Measurements from ENCODE around the gene MMD2. TPM values are rescaled to one million over a fixed set of nuclear protein-coding genes. Genes with fewer than 3 reads are reported as not detected.

MMD2 gene
- total RNA-seq, 5 donors from 2014 or later (not counting 1 experiment from before 2014, with no cell fraction given): not detected

DNA sequence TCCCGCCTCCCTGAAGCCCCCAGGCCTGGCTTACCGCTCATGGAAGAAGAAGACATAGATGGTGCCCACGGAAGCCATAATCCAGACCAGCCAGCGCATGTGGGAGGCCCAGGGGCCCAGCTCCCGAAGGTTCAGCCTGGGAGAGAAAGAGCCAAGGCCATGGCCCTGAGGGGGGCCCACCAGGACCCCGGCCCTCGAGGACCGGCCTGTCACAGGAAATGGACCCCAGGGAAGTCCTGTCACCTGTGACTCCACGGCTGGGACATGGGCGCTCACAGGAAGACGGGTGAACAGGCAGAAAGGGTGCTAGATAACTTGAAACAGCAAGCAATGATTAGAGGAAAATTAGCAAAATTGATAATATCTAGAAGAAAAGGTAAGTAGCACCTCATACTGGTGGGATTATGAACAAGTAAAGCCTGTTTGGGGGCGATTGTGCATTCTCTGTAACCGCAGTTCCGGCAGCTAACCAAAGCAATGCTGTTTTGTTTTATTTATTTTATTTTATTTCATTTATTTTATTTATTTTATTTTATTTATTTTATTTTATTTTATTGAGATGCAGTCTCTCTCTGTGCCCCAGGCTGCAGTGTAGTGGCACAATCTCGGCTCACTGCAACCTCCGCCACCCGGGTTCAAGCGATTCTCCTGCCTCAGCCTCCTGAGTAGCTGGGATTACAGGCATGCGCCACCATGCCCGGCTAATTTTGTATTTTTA is 47.7 kb downstream of the MMD2 start:
- H3K4me3 ChIP-seq (ENCODE audit: control insufficient read depth in 1 of 2, extremely low read depth in 1 of 2, low read length in 1 of 2): no peak overlapping the region
- H3K9me3 ChIP-seq: no peaks in the 10 kb centered on the region
- no peak overlapping the region for H3K27ac ChIP-seq (ENCODE audit: low read length)
- DNase-seq: no peak
- no peaks in the 10 kb centered on the region for H3K4me1 ChIP-seq (ENCODE audit: control insufficient read depth in 1 of 2, extremely low read depth in 1 of 2, insufficient read depth in 2 of 2, low read length in 2 of 2)
- peaks cover 0 to 3% of the 10 kb centered on the region in 2 donors for H3K27me3 Mint-ChIP-seq
- CTCF ChIA-PET: no interaction called here
- 77% methylated on average over 9 of the region's 20 CpGs for WGBS (ENCODE audit: insufficient coverage)
- no peaks in the 10 kb centered on the region for H3K4me1 Mint-ChIP-seq
- no peaks in the 10 kb centered on the region for H3K36me3 ChIP-seq (ENCODE audit: control insufficient read depth in 2 of 2, extremely low read depth in 1 of 2, insufficient read depth in 1 of 2, low read length in 1 of 2)
- no peak overlapping the region for H3K4me3 Mint-ChIP-seq
- ATAC-seq (replicated peaks in 1 of 4): no peak
- H3K27ac Mint-ChIP-seq: no peak overlapping the region
- peaks cover 0 to 25% of the 10 kb centered on the region in 2 experiments for H3K27me3 ChIP-seq (replicated peaks in 1 of 2; ENCODE audit: control insufficient read depth in 2 of 2, extremely low read depth in 1 of 2, insufficient read depth in 2 of 2, low read length in 1 of 2)
- H3K36me3 Mint-ChIP-seq: no peaks in the 10 kb centered on the region
- H3K9me3 Mint-ChIP-seq: no peaks in the 10 kb centered on the region
- POLR2A ChIA-PET: no interaction called here

DNA sequence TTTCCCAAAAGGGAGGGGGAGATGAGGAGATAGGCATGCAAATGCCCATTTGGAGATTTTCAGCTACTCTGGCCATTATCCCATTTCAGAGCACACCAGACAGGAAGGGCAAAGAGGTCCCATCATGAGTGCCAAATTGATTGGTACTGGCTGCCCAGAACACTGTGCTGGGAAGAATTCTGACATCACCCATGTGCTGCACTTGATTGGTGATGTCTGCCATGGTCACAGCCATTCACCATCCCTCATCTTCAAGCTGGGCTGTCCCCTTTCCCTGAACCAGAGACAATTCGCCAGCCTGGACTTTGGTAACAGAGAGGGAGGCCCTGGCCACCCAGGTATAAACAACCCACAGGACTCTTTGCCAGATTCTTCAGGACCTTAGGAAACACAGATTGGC is 52.3 kb downstream of the MMD2 start:
- ATAC-seq (replicated peaks in 1 of 4): no peak
- WGBS (ENCODE audit: insufficient coverage): 100% methylated on average over 1 of the region's 1 CpG
- Histone ChIP-seq H3K4me3 (ENCODE audit: control insufficient read depth in 1 of 2, extremely low read depth in 1 of 2, low read length in 1 of 2) (no peak overlapping the region), H3K4me1 (ENCODE audit: control insufficient read depth in 1 of 2, extremely low read depth in 1 of 2, insufficient read depth in 2 of 2, low read length in 2 of 2) (no peaks in the 10 kb centered on the region), H3K27ac (ENCODE audit: low read length) (no peak overlapping the region), H3K9me3 (no peaks in the 10 kb centered on the region), H3K36me3 (ENCODE audit: control insufficient read depth in 2 of 2, extremely low read depth in 1 of 2, insufficient read depth in 1 of 2, low read length in 1 of 2) (no peaks in the 10 kb centered on the region), H3K27me3 (replicated peaks in 1 of 2; ENCODE audit: control insufficient read depth in 2 of 2, extremely low read depth in 1 of 2, insufficient read depth in 2 of 2, low read length in 1 of 2) (peaks cover 0 to 39% of the 10 kb centered on the region in 2 experiments)
- Mint-ChIP-seq H3K9me3 (no peaks in the 10 kb centered on the region), H3K4me3 (no peak overlapping the region), H3K36me3 (no peaks in the 10 kb centered on the region), H3K4me1 (no peaks in the 10 kb centered on the region), H3K27me3 (peaks cover 8 to 11% of the 10 kb centered on the region in 2 donors), H3K27ac (no peak overlapping the region)
- POLR2A ChIA-PET: no interaction called here
- no peak for DNase-seq
- CTCF ChIA-PET: no interaction called here

DNA sequence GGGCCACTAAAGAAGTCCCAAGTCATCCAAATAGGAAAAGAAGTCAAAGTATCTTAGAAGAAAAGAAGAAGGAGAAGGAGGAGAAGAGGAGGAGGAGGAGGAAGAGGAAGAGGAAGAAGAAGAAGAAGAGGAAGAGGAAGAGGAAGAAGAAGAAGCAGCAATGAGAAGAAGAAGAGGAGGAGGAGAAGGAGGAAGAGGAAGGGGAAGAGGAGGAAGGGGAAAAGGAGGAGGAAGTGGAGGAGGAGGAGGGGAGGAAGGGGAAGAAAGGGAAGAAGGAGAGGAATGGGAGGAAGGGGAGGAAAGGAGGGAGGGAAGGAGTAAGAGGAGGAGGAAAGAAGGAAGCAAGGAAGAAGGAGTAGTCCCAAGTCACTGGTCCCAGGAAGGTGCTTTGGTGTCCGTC is 53.8 kb downstream of the MMD2 start:
- POLR2A ChIA-PET: no interaction called here
- no peak for DNase-seq
- CTCF ChIA-PET: no interaction called here
- H3K4me1 Mint-ChIP-seq: no peaks in the 10 kb centered on the region
- peaks cover 8 to 9% of the 10 kb centered on the region in 2 donors for H3K27me3 Mint-ChIP-seq
- peaks cover 0 to 40% of the 10 kb centered on the region in 2 experiments for H3K27me3 ChIP-seq (replicated peaks in 1 of 2; ENCODE audit: control insufficient read depth in 2 of 2, extremely low read depth in 1 of 2, insufficient read depth in 2 of 2, low read length in 1 of 2)
- H3K9me3 ChIP-seq: no peaks in the 10 kb centered on the region
- no peak overlapping the region for H3K4me3 Mint-ChIP-seq
- no peak for ATAC-seq (replicated peaks in 1 of 4)
- no peak overlapping the region for H3K27ac ChIP-seq (ENCODE audit: low read length)
- H3K36me3 ChIP-seq (ENCODE audit: control insufficient read depth in 2 of 2, extremely low read depth in 1 of 2, insufficient read depth in 1 of 2, low read length in 1 of 2): no peaks in the 10 kb centered on the region
- no peaks in the 10 kb centered on the region for H3K36me3 Mint-ChIP-seq
- no peaks in the 10 kb centered on the region for H3K9me3 Mint-ChIP-seq
- H3K4me3 ChIP-seq (ENCODE audit: control insufficient read depth in 1 of 2, extremely low read depth in 1 of 2, low read length in 1 of 2): no peak overlapping the region
- no peak overlapping the region for H3K27ac Mint-ChIP-seq
- WGBS (ENCODE audit: insufficient coverage): 100% methylated on average over 1 of the region's 1 CpG
- H3K4me1 ChIP-seq (ENCODE audit: control insufficient read depth in 1 of 2, extremely low read depth in 1 of 2, insufficient read depth in 2 of 2, low read length in 2 of 2): no peaks in the 10 kb centered on the region

DNA sequence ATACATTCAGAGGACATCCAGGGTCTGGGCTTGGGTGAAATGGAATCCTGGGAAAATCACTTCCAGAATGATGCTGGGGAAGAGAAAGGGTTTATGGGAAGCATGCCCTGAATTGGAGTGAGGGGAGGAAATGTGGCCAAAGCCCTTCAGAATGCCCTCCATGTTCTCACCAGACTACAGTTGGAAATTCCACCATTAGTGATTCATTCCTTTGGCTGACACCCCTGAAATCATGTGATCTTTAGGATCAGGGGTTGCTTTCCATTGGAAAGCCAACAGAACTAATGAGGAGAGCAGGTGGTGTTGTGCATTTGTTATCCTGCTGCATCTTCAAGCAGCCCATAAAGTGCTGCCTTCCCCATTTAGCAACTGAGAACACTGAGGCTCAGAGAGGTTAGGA is 54.6 kb downstream of the MMD2 start:
- Mint-ChIP-seq H3K27me3 (peaks cover 8 to 11% of the 10 kb centered on the region in 2 donors), H3K4me1 (no peaks in the 10 kb centered on the region), H3K4me3 (no peak overlapping the region), H3K9me3 (no peaks in the 10 kb centered on the region), H3K27ac (no peak overlapping the region), H3K36me3 (no peaks in the 10 kb centered on the region)
- ATAC-seq (replicated peaks in 1 of 4) (no peak), DNase-seq (no peak)
- peaks cover 0 to 32% of the 10 kb centered on the region in 2 experiments for H3K27me3 ChIP-seq (replicated peaks in 1 of 2; ENCODE audit: control insufficient read depth in 2 of 2, extremely low read depth in 1 of 2, insufficient read depth in 2 of 2, low read length in 1 of 2)
- H3K4me1 ChIP-seq (ENCODE audit: control insufficient read depth in 1 of 2, extremely low read depth in 1 of 2, insufficient read depth in 2 of 2, low read length in 2 of 2): no peaks in the 10 kb centered on the region
- no peaks in the 10 kb centered on the region for H3K36me3 ChIP-seq (ENCODE audit: control insufficient read depth in 2 of 2, extremely low read depth in 1 of 2, insufficient read depth in 1 of 2, low read length in 1 of 2)
- H3K9me3 ChIP-seq: no peaks in the 10 kb centered on the region
- ChIA-PET CTCF (no interaction called here), POLR2A (no interaction called here)
- H3K27ac ChIP-seq (ENCODE audit: low read length): no peak overlapping the region
- H3K4me3 ChIP-seq (ENCODE audit: control insufficient read depth in 1 of 2, extremely low read depth in 1 of 2, low read length in 1 of 2): no peak overlapping the region

DNA sequence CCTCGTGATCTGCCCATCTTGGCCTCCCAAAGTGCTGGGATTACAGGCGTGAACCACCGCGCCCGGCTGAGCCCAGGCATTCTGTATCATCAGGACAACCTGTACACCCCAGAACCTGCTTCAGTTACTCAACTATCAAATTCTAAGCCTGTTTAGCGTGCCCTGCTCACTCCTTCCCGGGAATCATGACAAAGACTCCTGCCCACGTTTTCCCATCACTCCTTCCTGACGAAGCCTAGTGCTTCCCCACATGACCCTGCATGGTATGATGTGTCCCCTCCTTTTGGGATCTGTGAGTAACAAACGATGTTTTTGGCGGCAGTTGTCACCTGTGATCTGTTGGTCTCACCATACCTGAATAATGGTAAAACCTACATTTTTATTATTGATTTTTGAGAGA is 63.2 kb downstream of the MMD2 start:
- WGBS (ENCODE audit: insufficient coverage): 87% methylated on average over 10 of the region's 11 CpGs
- DNase-seq: no peak
- ChIA-PET POLR2A (no interaction called here), CTCF (no interaction called here)
- Mint-ChIP-seq H3K9me3 (peaks cover 0 to 7% (median 4%) of the 10 kb centered on the region in 3 donors), H3K36me3 (no peaks in the 10 kb centered on the region), H3K27me3 (peaks cover 3 to 5% of the 10 kb centered on the region in 2 donors), H3K27ac (no peak overlapping the region), H3K4me1 (no peaks in the 10 kb centered on the region), H3K4me3 (no peak overlapping the region)
- Histone ChIP-seq H3K4me1 (ENCODE audit: control insufficient read depth in 1 of 2, extremely low read depth in 1 of 2, insufficient read depth in 2 of 2, low read length in 2 of 2) (no peaks in the 10 kb centered on the region), H3K9me3 (no peaks in the 10 kb centered on the region), H3K27ac (ENCODE audit: low read length) (no peak overlapping the region), H3K4me3 (ENCODE audit: control insufficient read depth in 1 of 2, extremely low read depth in 1 of 2, low read length in 1 of 2) (no peak overlapping the region), H3K27me3 (replicated peaks in 1 of 2; ENCODE audit: control insufficient read depth in 2 of 2, extremely low read depth in 1 of 2, insufficient read depth in 2 of 2, low read length in 1 of 2) (peaks cover 0 to 14% of the 10 kb centered on the region in 2 experiments), H3K36me3 (ENCODE audit: control insufficient read depth in 2 of 2, extremely low read depth in 1 of 2, insufficient read depth in 1 of 2, low read length in 1 of 2) (no peaks in the 10 kb centered on the region)
- no peak for ATAC-seq (replicated peaks in 1 of 4)

DNA sequence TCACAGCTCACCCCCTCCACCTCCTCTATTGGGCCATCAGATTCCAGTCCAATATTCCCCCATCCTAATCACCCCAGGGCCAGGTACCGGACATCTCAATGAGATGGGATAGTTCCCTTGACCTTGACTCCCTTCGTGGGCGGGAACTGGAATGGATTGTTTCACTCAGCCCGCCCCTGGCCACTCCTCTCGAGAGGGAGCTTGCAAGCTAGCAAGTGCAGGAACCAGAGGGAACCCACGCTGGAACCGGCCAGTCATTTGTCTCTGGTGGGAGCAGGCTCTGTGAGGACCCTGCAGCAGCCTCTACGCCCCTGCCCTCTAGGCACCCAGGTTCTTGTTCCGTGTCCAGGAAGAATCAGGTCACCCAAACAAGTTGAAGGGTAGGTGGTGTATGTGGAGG is 64.5 kb downstream of the MMD2 start:
- DNase-seq: no peak
- no peak for ATAC-seq (replicated peaks in 1 of 4)
- CTCF ChIA-PET: no interaction called here

More for the DNA sequence above, 64.5 kb downstream of the MMD2 start:
- Histone ChIP-seq H3K4me3 (ENCODE audit: control insufficient read depth in 1 of 2, extremely low read depth in 1 of 2, low read length in 1 of 2) (no peak overlapping the region), H3K9me3 (no peaks in the 10 kb centered on the region), H3K27me3 (replicated peaks in 1 of 2; ENCODE audit: control insufficient read depth in 2 of 2, extremely low read depth in 1 of 2, insufficient read depth in 2 of 2, low read length in 1 of 2) (peaks cover 0 to 16% of the 10 kb centered on the region in 2 experiments), H3K27ac (ENCODE audit: low read length) (no peak overlapping the region), H3K4me1 (ENCODE audit: control insufficient read depth in 1 of 2, extremely low read depth in 1 of 2, insufficient read depth in 2 of 2, low read length in 2 of 2) (no peaks in the 10 kb centered on the region), H3K36me3 (ENCODE audit: control insufficient read depth in 2 of 2, extremely low read depth in 1 of 2, insufficient read depth in 1 of 2, low read length in 1 of 2) (no peaks in the 10 kb centered on the region)
- H3K36me3 Mint-ChIP-seq: no peaks in the 10 kb centered on the region
- peaks cover 0 to 7% (median 4%) of the 10 kb centered on the region in 3 donors for H3K9me3 Mint-ChIP-seq
- H3K27me3 Mint-ChIP-seq: peaks cover 0 to 9% of the 10 kb centered on the region in 2 donors
- WGBS (ENCODE audit: insufficient coverage): 85% methylated on average over 9 of the region's 9 CpGs
- H3K4me3 Mint-ChIP-seq: no peak overlapping the region
- H3K4me1 Mint-ChIP-seq: no peaks in the 10 kb centered on the region
- POLR2A ChIA-PET: no interaction called here
- no peak overlapping the region for H3K27ac Mint-ChIP-seq

Measured in T-cell (primary cell).